HEK293 (cell line): ENCODE results near the gene CHFR.

ENCODE experiments used
- ZBTB17 ChIP-seq: fragments of 450-650 bp; formaldehyde crosslinking; IDR thresholded peaks from 2 replicates; pipeline ENCODE4 v1.5.1; 2016; ENCODE audit warnings: missing biosample characterization, missing genetic modification characterization
- ZBTB7A ChIP-seq: fragments of 450-650 bp; formaldehyde crosslinking; IDR thresholded peaks from 2 replicates; pipeline ENCODE4 v1.5.1; 2016; ENCODE audit warnings: low read depth, missing biosample characterization, missing genetic modification characterization
- ZNF114 ChIP-seq: fragments of 450-650 bp; formaldehyde crosslinking; IDR thresholded peaks from 2 replicates; pipeline ENCODE4 v1.5.0; 2017; ENCODE audit warnings: missing biosample characterization, missing genetic modification characterization
- ZNF549 ChIP-seq: fragments of 450-650 bp; IDR thresholded peaks from 2 replicates; pipeline ENCODE4 v1.5.1; 2018; ENCODE audit warnings: missing biosample characterization, missing genetic modification characterization, mild to moderate bottlenecking, inconsistent platforms, moderate library complexity
- ZNF561 ChIP-seq: fragments of 450-650 bp; IDR thresholded peaks from 2 replicates; pipeline ENCODE4 v1.5.1; 2018; ENCODE audit warnings: missing biosample characterization, missing genetic modification characterization, borderline replicate concordance
- ZNF571 ChIP-seq: fragments of 450-650 bp; formaldehyde crosslinking; IDR thresholded peaks from 2 replicates; pipeline ENCODE4 v1.5.0; 2017; ENCODE audit warnings: missing biosample characterization, missing genetic modification characterization
- TF ChIP-seq, protein P1 (sequence below): fragments of 450-650 bp; formaldehyde crosslinking; IDR thresholded peaks from 2 replicates; pipeline ENCODE4 v1.5.1; 2017; ENCODE audit warnings: missing biosample characterization, mild to moderate bottlenecking, missing genetic modification characterization, moderate library complexity
- TF ChIP-seq, protein P2 (sequence below): fragments of 450-650 bp; formaldehyde crosslinking; IDR thresholded peaks from 2 replicates; pipeline ENCODE4 v1.5.1; 2016; ENCODE audit warnings: missing biosample characterization, missing genetic modification characterization
- TF ChIP-seq, protein P3 (sequence below): fragments of 450-650 bp; formaldehyde crosslinking; IDR thresholded peaks from 2 replicates; pipeline ENCODE4 v1.5.1; 2016; ENCODE audit warnings: missing biosample characterization, missing genetic modification characterization
- TF ChIP-seq, protein P4 (sequence below): fragments of 450-650 bp; formaldehyde crosslinking; IDR thresholded peaks from 2 replicates; pipeline ENCODE4 v1.5.1; 2016; ENCODE audit warnings: missing biosample characterization, missing genetic modification characterization
- TF ChIP-seq, protein P5 (sequence below): fragments of 450-650 bp; formaldehyde crosslinking; IDR thresholded peaks from 2 replicates; pipeline ENCODE4 v1.5.1; 2016; ENCODE audit warnings: missing biosample characterization, missing genetic modification characterization
- TF ChIP-seq, protein P6 (sequence below): fragments of 450-650 bp; formaldehyde crosslinking; IDR thresholded peaks from 2 replicates; pipeline ENCODE4 v1.5.1; 2016; ENCODE audit warnings: missing biosample characterization, missing genetic modification characterization

DNA sequence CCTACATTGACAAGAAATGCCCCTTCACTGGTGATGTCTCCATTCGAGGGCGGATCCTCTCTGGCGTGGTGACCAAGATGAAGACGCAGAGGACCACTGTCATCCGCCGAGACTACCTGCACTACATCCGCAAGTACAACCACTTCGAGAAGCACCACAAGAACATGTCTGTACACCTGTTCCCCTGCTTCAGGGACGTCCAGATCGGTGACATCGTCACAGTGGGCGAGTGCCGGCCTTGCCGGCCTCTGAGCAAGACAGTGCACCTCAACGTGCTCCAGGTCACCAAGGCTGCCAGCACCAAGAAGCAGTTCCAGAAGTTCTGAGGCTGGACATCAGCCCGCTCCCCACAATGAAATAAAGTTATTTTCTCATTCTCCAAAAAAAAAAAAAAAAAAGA is 61.5 kb downstream of the CHFR start:
- TF ChIP-seq ZNF571 (no peak), ZNF549 (tag by site-specific recombination) (no peak), ZBTB7A (no peak), ZBTB17 (tag by site-specific recombination) (no peak), ZNF561 (tag by site-specific recombination) (no peak), ZNF114 (no peak)
- TF ChIP-seq, protein P1, sequence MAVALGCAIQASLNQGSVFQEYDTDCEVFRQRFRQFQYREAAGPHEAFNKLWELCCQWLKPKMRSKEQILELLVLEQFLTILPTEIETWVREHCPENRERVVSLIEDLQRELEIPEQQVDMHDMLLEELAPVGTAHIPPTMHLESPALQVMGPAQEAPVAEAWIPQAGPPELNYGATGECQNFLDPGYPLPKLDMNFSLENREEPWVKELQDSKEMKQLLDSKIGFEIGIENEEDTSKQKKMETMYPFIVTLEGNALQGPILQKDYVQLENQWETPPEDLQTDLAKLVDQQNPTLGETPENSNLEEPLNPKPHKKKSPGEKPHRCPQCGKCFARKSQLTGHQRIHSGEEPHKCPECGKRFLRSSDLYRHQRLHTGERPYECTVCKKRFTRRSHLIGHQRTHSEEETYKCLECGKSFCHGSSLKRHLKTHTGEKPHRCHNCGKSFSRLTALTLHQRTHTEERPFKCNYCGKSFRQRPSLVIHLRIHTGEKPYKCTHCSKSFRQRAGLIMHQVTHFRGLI (tag by site-specific recombination), result no peak
- TF ChIP-seq, protein P2, sequence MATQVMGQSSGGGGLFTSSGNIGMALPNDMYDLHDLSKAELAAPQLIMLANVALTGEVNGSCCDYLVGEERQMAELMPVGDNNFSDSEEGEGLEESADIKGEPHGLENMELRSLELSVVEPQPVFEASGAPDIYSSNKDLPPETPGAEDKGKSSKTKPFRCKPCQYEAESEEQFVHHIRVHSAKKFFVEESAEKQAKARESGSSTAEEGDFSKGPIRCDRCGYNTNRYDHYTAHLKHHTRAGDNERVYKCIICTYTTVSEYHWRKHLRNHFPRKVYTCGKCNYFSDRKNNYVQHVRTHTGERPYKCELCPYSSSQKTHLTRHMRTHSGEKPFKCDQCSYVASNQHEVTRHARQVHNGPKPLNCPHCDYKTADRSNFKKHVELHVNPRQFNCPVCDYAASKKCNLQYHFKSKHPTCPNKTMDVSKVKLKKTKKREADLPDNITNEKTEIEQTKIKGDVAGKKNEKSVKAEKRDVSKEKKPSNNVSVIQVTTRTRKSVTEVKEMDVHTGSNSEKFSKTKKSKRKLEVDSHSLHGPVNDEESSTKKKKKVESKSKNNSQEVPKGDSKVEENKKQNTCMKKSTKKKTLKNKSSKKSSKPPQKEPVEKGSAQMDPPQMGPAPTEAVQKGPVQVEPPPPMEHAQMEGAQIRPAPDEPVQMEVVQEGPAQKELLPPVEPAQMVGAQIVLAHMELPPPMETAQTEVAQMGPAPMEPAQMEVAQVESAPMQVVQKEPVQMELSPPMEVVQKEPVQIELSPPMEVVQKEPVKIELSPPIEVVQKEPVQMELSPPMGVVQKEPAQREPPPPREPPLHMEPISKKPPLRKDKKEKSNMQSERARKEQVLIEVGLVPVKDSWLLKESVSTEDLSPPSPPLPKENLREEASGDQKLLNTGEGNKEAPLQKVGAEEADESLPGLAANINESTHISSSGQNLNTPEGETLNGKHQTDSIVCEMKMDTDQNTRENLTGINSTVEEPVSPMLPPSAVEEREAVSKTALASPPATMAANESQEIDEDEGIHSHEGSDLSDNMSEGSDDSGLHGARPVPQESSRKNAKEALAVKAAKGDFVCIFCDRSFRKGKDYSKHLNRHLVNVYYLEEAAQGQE, result no peak
- TF ChIP-seq, protein P3, sequence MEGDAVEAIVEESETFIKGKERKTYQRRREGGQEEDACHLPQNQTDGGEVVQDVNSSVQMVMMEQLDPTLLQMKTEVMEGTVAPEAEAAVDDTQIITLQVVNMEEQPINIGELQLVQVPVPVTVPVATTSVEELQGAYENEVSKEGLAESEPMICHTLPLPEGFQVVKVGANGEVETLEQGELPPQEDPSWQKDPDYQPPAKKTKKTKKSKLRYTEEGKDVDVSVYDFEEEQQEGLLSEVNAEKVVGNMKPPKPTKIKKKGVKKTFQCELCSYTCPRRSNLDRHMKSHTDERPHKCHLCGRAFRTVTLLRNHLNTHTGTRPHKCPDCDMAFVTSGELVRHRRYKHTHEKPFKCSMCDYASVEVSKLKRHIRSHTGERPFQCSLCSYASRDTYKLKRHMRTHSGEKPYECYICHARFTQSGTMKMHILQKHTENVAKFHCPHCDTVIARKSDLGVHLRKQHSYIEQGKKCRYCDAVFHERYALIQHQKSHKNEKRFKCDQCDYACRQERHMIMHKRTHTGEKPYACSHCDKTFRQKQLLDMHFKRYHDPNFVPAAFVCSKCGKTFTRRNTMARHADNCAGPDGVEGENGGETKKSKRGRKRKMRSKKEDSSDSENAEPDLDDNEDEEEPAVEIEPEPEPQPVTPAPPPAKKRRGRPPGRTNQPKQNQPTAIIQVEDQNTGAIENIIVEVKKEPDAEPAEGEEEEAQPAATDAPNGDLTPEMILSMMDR, result no peak
- TF ChIP-seq, protein P4, sequence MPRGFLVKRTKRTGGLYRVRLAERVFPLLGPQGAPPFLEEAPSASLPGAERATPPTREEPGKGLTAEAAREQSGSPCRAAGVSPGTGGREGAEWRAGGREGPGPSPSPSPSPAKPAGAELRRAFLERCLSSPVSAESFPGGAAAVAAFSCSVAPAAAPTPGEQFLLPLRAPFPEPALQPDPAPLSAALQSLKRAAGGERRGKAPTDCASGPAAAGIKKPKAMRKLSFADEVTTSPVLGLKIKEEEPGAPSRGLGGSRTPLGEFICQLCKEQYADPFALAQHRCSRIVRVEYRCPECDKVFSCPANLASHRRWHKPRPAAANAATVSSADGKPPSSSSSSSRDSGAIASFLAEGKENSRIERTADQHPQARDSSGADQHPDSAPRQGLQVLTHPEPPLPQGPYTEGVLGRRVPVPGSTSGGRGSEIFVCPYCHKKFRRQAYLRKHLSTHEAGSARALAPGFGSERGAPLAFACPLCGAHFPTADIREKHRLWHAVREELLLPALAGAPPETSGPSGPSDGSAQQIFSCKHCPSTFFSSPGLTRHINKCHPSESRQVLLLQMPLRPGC (tag by site-specific recombination), result no peak
- TF ChIP-seq, protein P5, sequence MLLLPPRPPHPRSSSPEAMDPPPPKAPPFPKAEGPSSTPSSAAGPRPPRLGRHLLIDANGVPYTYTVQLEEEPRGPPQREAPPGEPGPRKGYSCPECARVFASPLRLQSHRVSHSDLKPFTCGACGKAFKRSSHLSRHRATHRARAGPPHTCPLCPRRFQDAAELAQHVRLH (tag by site-specific recombination), result no peak
- TF ChIP-seq, protein P6, sequence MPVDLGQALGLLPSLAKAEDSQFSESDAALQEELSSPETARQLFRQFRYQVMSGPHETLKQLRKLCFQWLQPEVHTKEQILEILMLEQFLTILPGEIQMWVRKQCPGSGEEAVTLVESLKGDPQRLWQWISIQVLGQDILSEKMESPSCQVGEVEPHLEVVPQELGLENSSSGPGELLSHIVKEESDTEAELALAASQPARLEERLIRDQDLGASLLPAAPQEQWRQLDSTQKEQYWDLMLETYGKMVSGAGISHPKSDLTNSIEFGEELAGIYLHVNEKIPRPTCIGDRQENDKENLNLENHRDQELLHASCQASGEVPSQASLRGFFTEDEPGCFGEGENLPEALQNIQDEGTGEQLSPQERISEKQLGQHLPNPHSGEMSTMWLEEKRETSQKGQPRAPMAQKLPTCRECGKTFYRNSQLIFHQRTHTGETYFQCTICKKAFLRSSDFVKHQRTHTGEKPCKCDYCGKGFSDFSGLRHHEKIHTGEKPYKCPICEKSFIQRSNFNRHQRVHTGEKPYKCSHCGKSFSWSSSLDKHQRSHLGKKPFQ (tag by site-specific recombination), result no peak
